ENCODE measurements around the gene APEX2. TPM values are rescaled to one million over a fixed set of nuclear protein-coding genes. Genes with fewer than 3 reads are reported as not detected.
"Not testable (repeated sequence)": the region's sequence is repeated elsewhere in the genome, so short reads cannot be mapped to it uniquely, and the experiment has no call there.

Gene APEX2
- total RNA-seq, 3 donors from 2014 or later, result 12.5 to 20.5 (median 18.2) TPM

GRCh38 chrX:54978448-54978847 is 21.7 kb upstream of the APEX2 start:
- TF ChIP-seq CTCF (IDR thresholded peaks at IDR 0.05), result no peak
- no peak for DNase-seq
- no peak for ATAC-seq
- H3K9me3 ChIP-seq, result no peaks in the 10 kb centered on the region
- intact Hi-C loops (cut with DNase I, micrococcal nuclease), result no loop called here
- no peak overlapping the region for H3K4me3 ChIP-seq
- H3K4me1 ChIP-seq (ENCODE audit: low read depth), result no peaks in the 10 kb centered on the region
- no peaks in the 10 kb centered on the region for H3K36me3 ChIP-seq (ENCODE audit: low read depth)

GRCh38 chrX:54979432-54979831 is 20.7 kb upstream of the APEX2 start:
- Histone ChIP-seq H3K4me3 (no peak overlapping the region), H3K4me1 (ENCODE audit: low read depth) (no peaks in the 10 kb centered on the region), H3K36me3 (ENCODE audit: low read depth) (no peaks in the 10 kb centered on the region), H3K9me3 (no peaks in the 10 kb centered on the region)
- ATAC-seq, result no peak
- intact Hi-C loops (cut with DNase I, micrococcal nuclease), result no loop called here
- no peak for TF ChIP-seq CTCF (IDR thresholded peaks at IDR 0.05)
- DNase-seq, result no peak

DNA sequence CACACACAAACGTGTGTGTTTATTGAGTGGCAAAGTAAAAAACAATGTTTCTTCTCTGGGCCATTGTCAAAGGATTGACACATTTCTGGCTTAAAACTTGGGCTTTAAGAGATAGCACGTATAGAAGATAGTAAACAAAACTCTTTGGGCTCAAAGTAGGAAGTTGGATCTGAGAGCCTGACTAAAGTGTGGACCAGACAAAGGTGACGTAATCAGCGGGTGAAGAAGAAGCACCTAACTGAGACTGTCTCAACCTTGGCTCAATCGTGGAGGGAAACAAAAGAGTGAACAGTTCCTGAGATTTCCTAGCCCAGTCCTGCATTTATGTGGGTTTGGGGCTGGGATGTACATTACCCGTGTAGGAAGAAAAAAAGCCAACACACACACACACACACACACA is 19.8 kb upstream of the APEX2 start:
- DNase-seq, result no peak
- intact Hi-C loops (cut with DNase I, micrococcal nuclease), result no loop called here
- H3K4me3 ChIP-seq, result no peak overlapping the region
- no peaks in the 10 kb centered on the region for H3K36me3 ChIP-seq (ENCODE audit: low read depth)
- no peak for TF ChIP-seq CTCF (IDR thresholded peaks at IDR 0.05)
- H3K4me1 ChIP-seq (ENCODE audit: low read depth), result no peaks in the 10 kb centered on the region
- ATAC-seq, result no peak
- no peaks in the 10 kb centered on the region for H3K9me3 ChIP-seq

- DNase-seq; intact Hi-C loops (cut with DNase I, micrococcal nuclease); ATAC-seq: not testable (repeated sequence)
Observed at GRCh38 chrX:54983306-54983705, 16.9 kb upstream of the APEX2 start.

DNA sequence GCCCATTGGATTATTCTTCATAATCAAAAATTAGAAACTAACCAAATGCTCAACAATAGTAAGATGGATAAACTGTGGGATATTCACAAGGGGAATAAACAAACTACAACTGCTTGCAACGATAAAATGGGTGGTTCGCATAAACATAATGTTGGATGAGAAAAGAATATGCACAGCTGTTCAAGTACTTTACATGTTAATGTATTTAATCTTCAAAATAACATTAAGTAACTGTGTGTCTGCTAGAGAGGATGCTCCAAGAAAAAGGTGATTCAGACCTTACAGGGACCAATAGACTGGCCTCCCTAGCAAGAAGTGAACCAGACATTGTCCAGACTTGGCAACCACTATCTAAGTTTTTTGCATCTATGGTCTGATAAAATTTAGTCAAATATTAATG is 8.5 kb upstream of the APEX2 start:
- ATAC-seq, result no peak
- H3K9me3 ChIP-seq, result no peaks in the 10 kb centered on the region
- no peak overlapping the region for H3K4me3 ChIP-seq
- H3K36me3 ChIP-seq (ENCODE audit: low read depth), result no peaks in the 10 kb centered on the region
- TF ChIP-seq CTCF (IDR thresholded peaks at IDR 0.05), result no peak
- DNase-seq, result no peak
- intact Hi-C loops (cut with DNase I, micrococcal nuclease), result no loop called here
- no peaks in the 10 kb centered on the region for H3K4me1 ChIP-seq (ENCODE audit: low read depth)

More at GRCh38 chrX:54983306-54983705, 16.9 kb upstream of the APEX2 start:
- H3K36me3 ChIP-seq (ENCODE audit: low read depth); H3K4me3 ChIP-seq; H3K4me1 ChIP-seq (ENCODE audit: low read depth); H3K9me3 ChIP-seq: not testable (repeated sequence)

DNA sequence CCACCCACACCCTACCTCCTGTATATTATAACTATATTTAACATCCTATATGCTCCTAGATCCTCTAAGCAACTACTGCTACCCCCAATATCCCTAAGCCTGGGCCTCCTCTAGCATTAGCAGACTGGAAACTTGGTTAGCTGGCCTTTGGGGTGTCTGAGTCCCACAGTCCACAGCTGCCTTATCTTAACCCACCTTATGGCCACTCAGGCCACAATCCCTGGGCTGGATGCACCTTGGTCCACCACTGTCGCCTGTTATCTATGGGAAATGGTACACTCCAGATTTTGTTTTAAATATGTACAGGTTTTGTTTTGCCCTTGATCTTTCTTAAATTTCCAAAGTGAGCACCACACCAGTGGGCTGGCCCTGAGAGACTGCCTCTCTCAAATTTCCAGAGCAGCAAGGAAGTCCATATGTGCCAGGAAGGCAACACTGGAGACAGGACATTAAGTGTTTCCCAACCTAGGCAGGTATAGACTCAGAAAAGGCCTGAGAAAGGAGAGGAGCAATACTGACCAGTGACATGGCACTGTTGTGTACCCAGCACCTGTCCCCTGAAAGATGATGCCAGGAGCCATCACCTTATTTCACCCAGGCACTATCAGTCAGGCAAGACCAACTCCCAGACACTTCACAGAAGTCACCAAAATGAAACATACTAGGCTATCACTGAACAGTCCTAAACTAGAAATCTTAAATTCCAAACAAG is 7.1 kb upstream of the APEX2 start:
- Histone ChIP-seq H3K4me1 (ENCODE audit: low read depth) (no peaks in the 10 kb centered on the region), H3K4me3 (no peak overlapping the region), H3K9me3 (no peaks in the 10 kb centered on the region), H3K36me3 (ENCODE audit: low read depth) (no peaks in the 10 kb centered on the region)
- TF ChIP-seq CTCF (IDR thresholded peaks at IDR 0.05), result no peak
- intact Hi-C loops (cut with DNase I, micrococcal nuclease), result no loop called here
- ATAC-seq, result no peak
- DNase-seq, result no peak

All from mucosa of descending colon (tissue), 3 donors.